ENCODE measurements around the gene EIF2A. TPM values are rescaled to one million over a fixed set of nuclear protein-coding genes. Genes with fewer than 3 reads are reported as not detected.
A peak's percentile ranks its signal among the peaks of the same experiment; 100 is the strongest.
"Not testable (repeated sequence)": the region's sequence is repeated elsewhere in the genome, so short reads cannot be mapped to it uniquely, and the experiment has no call there.

Gene EIF2A
- polyA plus RNA-seq, 3 donors = 48.5 to 88.7 (median 50.8) TPM

GRCh38 chr3:150613709-150614480 lies 67.3 kb downstream of the EIF2A start:
- Histone ChIP-seq H3K9ac (ENCODE audit: insufficient read depth, low read length, poor library complexity, severe bottlenecking) (no peak overlapping the region), H3K79me2 (ENCODE audit: insufficient read depth, low read length) (peaks cover 81% of the 10 kb centered on the region), H3K4me2 (replicated peaks; ENCODE audit: extremely low read depth, low read length, poor library complexity, severe bottlenecking) (no peak overlapping the region), H3K27me3 (ENCODE audit: control insufficient read depth in 2 of 2, insufficient read depth in 2 of 2, low read length in 2 of 2) (no peaks in the 10 kb centered on the region), H2AFZ (ENCODE audit: insufficient read depth, low read depth, low read length, poor library complexity, severe bottlenecking) (no peak overlapping the region), H3K27ac (ENCODE audit: low read depth in 1 of 2, low read length in 2 of 2) (no peak overlapping the region), H3K4me1 (ENCODE audit: control insufficient read depth in 1 of 2, insufficient read depth in 2 of 2, low read length in 2 of 2) (peaks cover 5 to 16% of the 10 kb centered on the region in 2 donors), H3K36me3 (replicated peaks in 1 of 2; ENCODE audit: control insufficient read depth in 1 of 2, insufficient read depth in 2 of 2, low read length in 2 of 2) (peaks cover 19 to 41% of the 10 kb centered on the region in 2 donors), H3K4me3 (replicated peaks in 1 of 3; ENCODE audit: low read depth in 2 of 3, low read length in 3 of 3) (no peak overlapping the region), H3K9me3 (replicated peaks in 1 of 2; ENCODE audit: control insufficient read depth in 1 of 2, insufficient read depth in 1 of 2, low read length in 2 of 2) (no peaks in the 10 kb centered on the region), H4K20me1 (ENCODE audit: insufficient read depth, low read length) (peaks cover 80% of the 10 kb centered on the region)
- no CpG with 5 or more reads among the region's 2 CpGs for WGBS (ENCODE audit: insufficient coverage)
- H3K36me3 Mint-ChIP-seq = peaks cover 34 to 38% of the 10 kb centered on the region in 2 donors
- H3K9me3 Mint-ChIP-seq = peaks cover 0 to 2% (median 0%) of the 10 kb centered on the region in 7 donors
- peak overlapping the region in 2 of 7 donors; percentile 13 to 44 for H3K27ac Mint-ChIP-seq
- intact Hi-C loops (cut with micrococcal nuclease) = no loop called here
- no peak for DNase-seq
- no peaks in the 10 kb centered on the region for H3K27me3 Mint-ChIP-seq (ENCODE audit: low read depth in 3 of 3)
- TF ChIP-seq CTCF (IDR thresholded peaks at IDR 0.05) = no peak
- H3K4me1 Mint-ChIP-seq = peaks cover 26% of the 10 kb centered on the region
- no peak overlapping the region for H3K4me3 Mint-ChIP-seq

GRCh38 chr3:150620002-150620689 lies 73.6 kb downstream of the EIF2A start:
- Histone ChIP-seq H2AFZ (ENCODE audit: insufficient read depth, low read depth, low read length, poor library complexity, severe bottlenecking) (no peak overlapping the region), H3K79me2 (ENCODE audit: insufficient read depth, low read length) (peaks cover 69% of the 10 kb centered on the region), H3K36me3 (replicated peaks in 1 of 2; ENCODE audit: control insufficient read depth in 1 of 2, insufficient read depth in 2 of 2, low read length in 2 of 2) (peaks cover 22 to 37% of the 10 kb centered on the region in 2 donors), H3K4me1 (ENCODE audit: control insufficient read depth in 1 of 2, insufficient read depth in 2 of 2, low read length in 2 of 2) (no peaks in the 10 kb centered on the region), H3K9me3 (replicated peaks in 1 of 2; ENCODE audit: control insufficient read depth in 1 of 2, insufficient read depth in 1 of 2, low read length in 2 of 2) (no peaks in the 10 kb centered on the region), H3K9ac (ENCODE audit: insufficient read depth, low read length, poor library complexity, severe bottlenecking) (no peak overlapping the region), H3K4me3 (replicated peaks in 1 of 3; ENCODE audit: low read depth in 2 of 3, low read length in 3 of 3) (no peak overlapping the region), H3K4me2 (replicated peaks; ENCODE audit: extremely low read depth, low read length, poor library complexity, severe bottlenecking) (no peak overlapping the region), H3K27ac (ENCODE audit: low read depth in 1 of 2, low read length in 2 of 2) (no peak overlapping the region), H3K27me3 (ENCODE audit: control insufficient read depth in 2 of 2, insufficient read depth in 2 of 2, low read length in 2 of 2) (no peaks in the 10 kb centered on the region), H4K20me1 (ENCODE audit: insufficient read depth, low read length) (peaks cover 85% of the 10 kb centered on the region)
- intact Hi-C loops (cut with micrococcal nuclease) = no loop called here
- H3K36me3 Mint-ChIP-seq = peaks cover 30 to 35% of the 10 kb centered on the region in 2 donors
- H3K4me3 Mint-ChIP-seq = no peak overlapping the region
- H3K4me1 Mint-ChIP-seq = peaks cover 12% of the 10 kb centered on the region
- H3K27me3 Mint-ChIP-seq (ENCODE audit: low read depth in 3 of 3) = no peaks in the 10 kb centered on the region
- WGBS (ENCODE audit: insufficient coverage) = 100% methylated on average over 1 of the region's 7 CpGs
- TF ChIP-seq CTCF (IDR thresholded peaks at IDR 0.05) = no peak
- peak overlapping the region in 2 of 7 donors; percentile 26 to 68 for H3K27ac Mint-ChIP-seq
- DNase-seq = no peak
- peaks cover 0 to 1% (median 0%) of the 10 kb centered on the region in 7 donors for H3K9me3 Mint-ChIP-seq

DNA sequence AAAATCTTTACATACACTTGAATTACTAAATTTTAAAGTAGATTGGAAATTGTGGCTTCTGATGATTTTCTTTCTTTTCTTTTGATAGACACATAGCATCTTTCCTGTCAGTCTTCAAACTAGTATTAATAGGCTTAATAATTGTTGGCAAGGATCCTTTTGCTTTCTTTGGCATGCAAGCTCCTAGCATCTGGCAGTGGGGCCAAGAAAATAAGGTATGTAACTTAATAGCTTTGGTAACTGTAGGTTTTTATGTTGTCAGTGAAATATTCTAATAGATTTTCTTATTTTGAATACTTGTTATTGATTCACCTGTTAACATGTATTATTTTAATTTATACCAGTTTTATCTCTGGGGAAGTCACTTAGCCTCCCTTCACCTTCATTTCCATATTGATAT lies 76.4 kb downstream of the EIF2A start:
- H3K4me1 ChIP-seq (ENCODE audit: control insufficient read depth in 1 of 2, insufficient read depth in 2 of 2, low read length in 2 of 2); H3K27me3 Mint-ChIP-seq (ENCODE audit: low read depth in 3 of 3); H3K27me3 ChIP-seq (ENCODE audit: control insufficient read depth in 2 of 2, insufficient read depth in 2 of 2, low read length in 2 of 2); H3K4me3 ChIP-seq (replicated peaks in 1 of 3; ENCODE audit: low read depth in 2 of 3, low read length in 3 of 3); H3K9me3 Mint-ChIP-seq; DNase-seq; H2AFZ ChIP-seq (ENCODE audit: insufficient read depth, low read depth, low read length, poor library complexity, severe bottlenecking); H3K4me1 Mint-ChIP-seq; H3K4me3 Mint-ChIP-seq; intact Hi-C loops (cut with micrococcal nuclease); H3K4me2 ChIP-seq (replicated peaks; ENCODE audit: extremely low read depth, low read length, poor library complexity, severe bottlenecking); H3K27ac Mint-ChIP-seq; H3K27ac ChIP-seq (ENCODE audit: low read depth in 1 of 2, low read length in 2 of 2); H3K9me3 ChIP-seq (replicated peaks in 1 of 2; ENCODE audit: control insufficient read depth in 1 of 2, insufficient read depth in 1 of 2, low read length in 2 of 2); H3K9ac ChIP-seq (ENCODE audit: insufficient read depth, low read length, poor library complexity, severe bottlenecking): not testable (repeated sequence)
- peaks cover 48 to 65% of the 10 kb centered on the region in 2 donors for H3K36me3 ChIP-seq (replicated peaks in 1 of 2; ENCODE audit: control insufficient read depth in 1 of 2, insufficient read depth in 2 of 2, low read length in 2 of 2)
- H3K36me3 Mint-ChIP-seq = peaks cover 48 to 62% of the 10 kb centered on the region in 2 donors
- peaks cover 54% of the 10 kb centered on the region for H3K79me2 ChIP-seq (ENCODE audit: insufficient read depth, low read length)
- peaks cover 83% of the 10 kb centered on the region for H4K20me1 ChIP-seq (ENCODE audit: insufficient read depth, low read length)
